ENCODE measurements around the gene SRGAP1. TPM values are rescaled to one million over a fixed set of nuclear protein-coding genes. Genes with fewer than 3 reads are reported as not detected.

SRGAP1 gene
- total and polyA plus RNA-seq, 4 donors, result 1.8 to 12.4 (median 6.2) TPM

GRCh38 chr12:63802012-63802608, 42.4 kb upstream of the SRGAP1 start:
- no peaks in the 10 kb centered on the region for H3K27me3 ChIP-seq (ENCODE audit: control insufficient read depth in 3 of 3, insufficient read depth in 3 of 3, low read length in 2 of 3)
- no peaks in the 10 kb centered on the region for H3K4me1 ChIP-seq (ENCODE audit: control insufficient read depth in 5 of 5, insufficient read depth in 5 of 5, low read length in 5 of 5)
- ATAC-seq (ENCODE audit: insufficient read depth, low FRiP score) (no peak), DNase-seq (peak in 2 of 3 donors; percentile 52 to 54)
- H3K4me3 ChIP-seq, result no peak overlapping the region
- no peak overlapping the region for H3K9ac ChIP-seq (ENCODE audit: insufficient read depth in 1 of 2, low read length in 2 of 2)
- H3K27ac ChIP-seq (ENCODE audit: low read depth in 1 of 2, low read length in 1 of 2), result no peak overlapping the region
- no peaks in the 10 kb centered on the region for H3K9me3 ChIP-seq (ENCODE audit: control insufficient read depth in 4 of 4, insufficient read depth in 3 of 4, low read length in 3 of 4)
- TF ChIP-seq, protein P1, sequence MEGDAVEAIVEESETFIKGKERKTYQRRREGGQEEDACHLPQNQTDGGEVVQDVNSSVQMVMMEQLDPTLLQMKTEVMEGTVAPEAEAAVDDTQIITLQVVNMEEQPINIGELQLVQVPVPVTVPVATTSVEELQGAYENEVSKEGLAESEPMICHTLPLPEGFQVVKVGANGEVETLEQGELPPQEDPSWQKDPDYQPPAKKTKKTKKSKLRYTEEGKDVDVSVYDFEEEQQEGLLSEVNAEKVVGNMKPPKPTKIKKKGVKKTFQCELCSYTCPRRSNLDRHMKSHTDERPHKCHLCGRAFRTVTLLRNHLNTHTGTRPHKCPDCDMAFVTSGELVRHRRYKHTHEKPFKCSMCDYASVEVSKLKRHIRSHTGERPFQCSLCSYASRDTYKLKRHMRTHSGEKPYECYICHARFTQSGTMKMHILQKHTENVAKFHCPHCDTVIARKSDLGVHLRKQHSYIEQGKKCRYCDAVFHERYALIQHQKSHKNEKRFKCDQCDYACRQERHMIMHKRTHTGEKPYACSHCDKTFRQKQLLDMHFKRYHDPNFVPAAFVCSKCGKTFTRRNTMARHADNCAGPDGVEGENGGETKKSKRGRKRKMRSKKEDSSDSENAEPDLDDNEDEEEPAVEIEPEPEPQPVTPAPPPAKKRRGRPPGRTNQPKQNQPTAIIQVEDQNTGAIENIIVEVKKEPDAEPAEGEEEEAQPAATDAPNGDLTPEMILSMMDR (IDR thresholded peaks at IDR 0.05; ENCODE audit: control extremely low read depth, extremely low read depth), result peak; percentile 35
- H3K36me3 ChIP-seq (ENCODE audit: control insufficient read depth in 4 of 4, insufficient read depth in 4 of 4, low read length in 4 of 4), result peaks cover 2 to 18% (median 10%) of the 10 kb centered on the region in 4 donors
- 68 to 73% methylated on average over 6 of the region's 6 CpGs for WGBS, 2 donors

DNA sequence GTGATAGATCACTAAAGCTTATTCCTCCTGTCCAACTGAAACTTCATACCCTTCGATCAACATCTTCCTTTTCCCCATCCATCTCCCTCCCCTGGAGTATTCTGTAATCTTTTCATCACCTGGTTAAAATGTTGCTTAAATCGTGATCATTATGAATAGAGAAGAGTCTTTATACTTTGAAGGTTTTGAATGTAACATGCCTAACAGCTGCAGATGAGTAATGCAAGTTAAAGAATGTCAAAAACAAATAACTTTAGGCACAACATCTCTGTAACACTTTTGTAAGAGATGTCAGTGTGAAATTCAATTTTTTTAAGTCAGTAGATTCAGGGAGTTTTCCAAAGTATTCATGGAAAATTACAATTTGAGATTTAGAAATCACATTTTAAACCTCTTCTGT, 39.8 kb upstream of the SRGAP1 start:
- no peaks in the 10 kb centered on the region for H3K27me3 ChIP-seq (ENCODE audit: control insufficient read depth in 3 of 3, insufficient read depth in 3 of 3, low read length in 2 of 3)
- no peaks in the 10 kb centered on the region for H3K4me1 ChIP-seq (ENCODE audit: control insufficient read depth in 5 of 5, insufficient read depth in 5 of 5, low read length in 5 of 5)
- TF ChIP-seq, protein P1 (IDR thresholded peaks at IDR 0.05; ENCODE audit: control extremely low read depth, extremely low read depth), result no peak
- no peak overlapping the region for H3K4me3 ChIP-seq
- 87 to 89% methylated on average over 2 of the region's 2 CpGs for WGBS, 2 donors
- no peak overlapping the region for H3K27ac ChIP-seq (ENCODE audit: low read depth in 1 of 2, low read length in 1 of 2)
- H3K36me3 ChIP-seq (ENCODE audit: control insufficient read depth in 4 of 4, insufficient read depth in 4 of 4, low read length in 4 of 4), result peaks cover 2 to 23% (median 12%) of the 10 kb centered on the region in 4 donors
- H3K9me3 ChIP-seq (ENCODE audit: control insufficient read depth in 4 of 4, insufficient read depth in 3 of 4, low read length in 3 of 4), result no peaks in the 10 kb centered on the region
- ATAC-seq (ENCODE audit: insufficient read depth, low FRiP score), result no peak
- DNase-seq, result no peak
- H3K9ac ChIP-seq (ENCODE audit: insufficient read depth in 1 of 2, low read length in 2 of 2), result no peak overlapping the region

GRCh38 chr12:63805704-63806672, 38.5 kb upstream of the SRGAP1 start:
- peak in 2 of 3 donors; percentile 16 to 27 for DNase-seq
- H3K9ac ChIP-seq (ENCODE audit: insufficient read depth in 1 of 2, low read length in 2 of 2), result no peak overlapping the region
- H3K27me3 ChIP-seq (ENCODE audit: control insufficient read depth in 3 of 3, insufficient read depth in 3 of 3, low read length in 2 of 3), result no peaks in the 10 kb centered on the region
- no peaks in the 10 kb centered on the region for H3K4me1 ChIP-seq (ENCODE audit: control insufficient read depth in 5 of 5, insufficient read depth in 5 of 5, low read length in 5 of 5)
- no peaks in the 10 kb centered on the region for H3K9me3 ChIP-seq (ENCODE audit: control insufficient read depth in 4 of 4, insufficient read depth in 3 of 4, low read length in 3 of 4)
- no peak for ATAC-seq (ENCODE audit: insufficient read depth, low FRiP score)
- H3K4me3 ChIP-seq, result no peak overlapping the region
- no peak overlapping the region for H3K27ac ChIP-seq (ENCODE audit: low read depth in 1 of 2, low read length in 1 of 2)
- TF ChIP-seq, protein P1 (IDR thresholded peaks at IDR 0.05; ENCODE audit: control extremely low read depth, extremely low read depth), result no peak
- 68 to 79% methylated on average over 3 of the region's 3 CpGs for WGBS, 2 donors
- peaks cover 2 to 23% (median 12%) of the 10 kb centered on the region in 4 donors for H3K36me3 ChIP-seq (ENCODE audit: control insufficient read depth in 4 of 4, insufficient read depth in 4 of 4, low read length in 4 of 4)

All from lung (tissue), 12 donors.